Activated CD4-positive, alpha-beta T cell treated with anti-CD3 and anti-CD28 coated beads, Interleukin-2, amount 50 U/mL, for 16 hours (primary cell): ENCODE measurements around the gene ITGA3.
A peak's percentile ranks its signal among the peaks of the same experiment; 100 is the strongest.

Experiments used
- DNase-seq: peaks from one replicate; pipeline ENCODE4 v3.0.0-alpha.2; 2020

The ITGA3 gene

GRCh38 chr17:50112694-50113093 is 56.8 kb downstream of the ITGA3 start:
- no peak for DNase-seq

GRCh38 chr17:50113624-50114320 is 57.9 kb downstream of the ITGA3 start:
- DNase-seq: no peak

- DNase-seq: no peak
Observed at GRCh38 chr17:50114401-50114800, 58.5 kb downstream of the ITGA3 start.

GRCh38 chr17:50114849-50115357 is 59.0 kb downstream of the ITGA3 start:
- peak; percentile 64 for DNase-seq

- no peak for DNase-seq
Observed at GRCh38 chr17:50115756-50116155, 59.8 kb downstream of the ITGA3 start.

GRCh38 chr17:50117202-50118051 is 61.5 kb downstream of the ITGA3 start:
- DNase-seq: peak; percentile 51

- no peak for DNase-seq
Observed at GRCh38 chr17:50118076-50118827, 62.3 kb downstream of the ITGA3 start.

GRCh38 chr17:50118828-50119218 is 62.9 kb downstream of the ITGA3 start:
- no peak for DNase-seq

GRCh38 chr17:50120475-50121253 is 64.8 kb downstream of the ITGA3 start:
- DNase-seq: no peak

- DNase-seq: no peak
Observed at GRCh38 chr17:50122945-50123344, 67.0 kb downstream of the ITGA3 start.

GRCh38 chr17:50123649-50124349 is 67.9 kb downstream of the ITGA3 start:
- DNase-seq: no peak

GRCh38 chr17:50125420-50125997 is 69.6 kb downstream of the ITGA3 start:
- DNase-seq: no peak

- DNase-seq: no peak
Observed at GRCh38 chr17:50127697-50128361, 71.9 kb downstream of the ITGA3 start.

- no peak for DNase-seq
Observed at GRCh38 chr17:50128441-50129352, 72.8 kb downstream of the ITGA3 start.

GRCh38 chr17:50129353-50129727 is 73.4 kb downstream of the ITGA3 start:
- no peak for DNase-seq

GRCh38 chr17:50129728-50130558 is 74.0 kb downstream of the ITGA3 start, which contains the start of gene SAMD14:
TSS of gene SAMD14 (minus strand) at chr17:50130160. CDS start at chr17:50124959, 5,201 bp downstream.
- DNase-seq: no peak

GRCh38 chr17:50130559-50131305 is 74.8 kb downstream of the ITGA3 start:
- no peak for DNase-seq
